ENCODE results near the gene CAMKMT.
A peak's percentile ranks its signal among the peaks of the same experiment; 100 is the strongest.
"Not testable (repeated sequence)": the region's sequence is repeated elsewhere in the genome, so short reads cannot be mapped to it uniquely, and the experiment has no call there.

Gene CAMKMT

GRCh38 chr2:44360749-44361329 lies 908 bp upstream of the CAMKMT start:
- peak in 10 of 56 donors; percentile 21 to 66 (median 44) for DNase-seq

DNA sequence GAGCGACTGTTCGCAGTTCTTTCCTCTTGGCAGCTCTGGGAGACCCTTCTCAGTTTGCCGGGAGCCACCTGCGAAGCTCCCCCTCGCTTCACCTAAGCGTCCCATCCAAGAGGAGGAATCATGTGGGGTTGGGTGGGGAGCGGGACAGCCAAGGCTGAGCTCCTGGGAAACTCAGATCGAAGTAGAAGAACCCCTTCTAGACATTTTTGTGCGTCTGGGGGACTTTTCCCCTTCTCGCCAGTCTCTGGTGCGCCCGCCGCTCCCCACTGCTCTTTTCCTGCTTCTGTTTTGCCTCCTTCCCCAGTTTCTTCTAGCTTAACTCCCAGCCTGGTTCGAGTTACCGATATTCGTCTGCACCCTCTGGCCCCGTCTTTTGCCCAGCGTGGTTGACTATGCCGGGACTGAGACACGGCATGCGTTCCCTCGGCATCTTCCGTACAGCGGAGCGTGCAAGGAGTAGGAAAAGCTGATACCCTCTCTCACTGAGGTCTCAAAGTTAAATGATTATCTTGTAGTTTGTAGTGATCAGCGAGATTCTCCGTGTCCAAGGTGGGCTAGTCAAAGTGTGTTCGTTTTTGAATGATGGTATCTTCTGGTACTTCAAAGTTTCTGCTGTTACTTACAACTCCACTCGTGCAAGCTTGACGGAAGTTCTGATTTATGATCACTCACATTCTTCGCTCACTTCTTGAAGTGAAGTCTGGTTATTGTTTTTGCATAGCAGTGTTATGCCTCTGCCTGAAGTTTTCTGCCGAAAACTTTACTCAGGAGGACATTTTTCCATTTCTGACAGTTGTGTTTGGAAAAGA lies 664 bp downstream of the CAMKMT start:
- DNase-seq = peak in 41 of 56 donors; percentile 14 to 73 (median 46)

GRCh38 chr2:44364604-44365003 lies 2.9 kb downstream of the CAMKMT start:
- no peak for DNase-seq

DNA sequence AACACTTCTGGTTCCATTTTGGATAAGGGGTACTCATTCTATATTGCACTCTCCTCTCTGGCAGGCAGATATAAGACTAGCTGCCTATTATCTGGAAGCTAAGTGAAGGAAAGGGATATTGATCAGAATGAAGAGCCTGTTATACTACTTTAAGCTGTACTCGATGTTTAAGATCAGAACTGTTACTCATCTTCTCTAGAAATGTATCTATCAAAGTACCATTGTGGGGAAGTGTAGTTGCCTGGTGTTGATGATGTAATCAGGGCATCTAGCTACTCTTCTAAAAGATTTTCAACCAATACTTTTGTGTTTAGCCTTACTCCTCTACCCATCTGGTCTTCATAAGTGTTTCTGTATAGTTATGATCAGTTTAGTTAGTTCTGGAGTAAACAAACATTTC lies 5.8 kb downstream of the CAMKMT start:
- DNase-seq = no peak

- no peak for DNase-seq
Observed at GRCh38 chr2:44369392-44369791, 7.6 kb downstream of the CAMKMT start.

DNA sequence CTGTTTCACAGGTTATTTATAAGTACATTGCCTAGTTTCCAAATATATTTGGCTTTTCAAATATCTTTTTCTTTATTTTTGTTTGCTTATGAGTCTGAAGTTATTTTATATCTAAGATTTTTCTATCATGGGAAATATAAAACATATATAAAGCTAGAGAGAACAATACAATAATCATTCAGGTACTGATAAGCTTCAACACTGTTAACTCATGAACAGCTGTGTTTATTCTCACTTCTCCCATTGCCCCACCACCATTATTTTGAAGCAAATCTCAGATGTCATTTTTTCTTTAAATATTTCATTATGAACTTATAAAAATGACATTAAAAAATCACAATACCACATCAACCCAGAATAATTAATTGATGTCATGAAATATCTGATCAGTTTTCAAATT lies 9.7 kb downstream of the CAMKMT start:
- DNase-seq = no peak

- no peak for DNase-seq
Observed at GRCh38 chr2:44372246-44372645, 10.5 kb downstream of the CAMKMT start.

- DNase-seq = no peak
Observed at GRCh38 chr2:44377486-44377885, 15.7 kb downstream of the CAMKMT start.

GRCh38 chr2:44385226-44385625 lies 23.5 kb downstream of the CAMKMT start:
- not testable (repeated sequence) for DNase-seq

GRCh38 chr2:44388877-44389276 lies 27.1 kb downstream of the CAMKMT start:
- no peak for DNase-seq

GRCh38 chr2:44389895-44390294 lies 28.1 kb downstream of the CAMKMT start:
- DNase-seq = no peak

GRCh38 chr2:44392338-44392943 lies 30.7 kb downstream of the CAMKMT start:
- DNase-seq = peak in 20 of 56 donors; percentile 1 to 81 (median 18)

GRCh38 chr2:44397447-44398175 lies 35.9 kb downstream of the CAMKMT start:
- no peak for DNase-seq

DNA sequence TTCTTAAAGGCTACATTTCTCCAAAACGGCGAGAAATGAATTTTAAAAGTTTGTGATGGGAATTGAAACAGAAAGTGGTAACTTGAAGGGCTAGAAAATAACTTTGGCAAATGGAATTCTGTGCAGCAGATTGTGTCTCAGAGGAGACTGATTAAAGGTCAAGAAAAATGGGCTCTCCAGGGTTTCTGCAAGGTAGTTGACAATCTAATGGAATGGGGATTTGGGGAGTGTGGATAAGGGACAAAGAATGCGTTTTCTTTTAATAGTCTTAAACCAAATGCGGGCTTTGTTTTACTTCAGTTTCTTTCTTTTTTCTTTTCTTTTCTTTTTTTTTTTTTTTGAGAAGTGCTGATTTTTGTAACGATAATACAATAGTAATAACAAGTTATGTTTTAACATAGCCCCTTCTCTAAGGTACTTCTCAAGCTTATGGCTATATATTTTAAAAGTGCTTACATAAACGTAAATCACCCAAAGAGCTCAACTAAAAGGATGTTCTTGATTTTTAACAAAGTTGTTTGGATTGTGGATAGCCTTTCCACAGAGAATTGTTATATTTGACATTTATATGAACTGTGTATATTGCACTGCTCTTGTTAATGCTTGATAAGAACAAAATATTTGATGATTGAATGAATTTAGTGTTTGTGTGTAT lies 36.6 kb downstream of the CAMKMT start:
- DNase-seq = no peak

- DNase-seq = no peak
Observed at GRCh38 chr2:44420725-44421124, 59.0 kb downstream of the CAMKMT start.

- DNase-seq = no peak
Observed at GRCh38 chr2:44424211-44424610, 62.5 kb downstream of the CAMKMT start.

GRCh38 chr2:44429034-44429433 lies 67.3 kb downstream of the CAMKMT start:
- no peak for DNase-seq

DNA sequence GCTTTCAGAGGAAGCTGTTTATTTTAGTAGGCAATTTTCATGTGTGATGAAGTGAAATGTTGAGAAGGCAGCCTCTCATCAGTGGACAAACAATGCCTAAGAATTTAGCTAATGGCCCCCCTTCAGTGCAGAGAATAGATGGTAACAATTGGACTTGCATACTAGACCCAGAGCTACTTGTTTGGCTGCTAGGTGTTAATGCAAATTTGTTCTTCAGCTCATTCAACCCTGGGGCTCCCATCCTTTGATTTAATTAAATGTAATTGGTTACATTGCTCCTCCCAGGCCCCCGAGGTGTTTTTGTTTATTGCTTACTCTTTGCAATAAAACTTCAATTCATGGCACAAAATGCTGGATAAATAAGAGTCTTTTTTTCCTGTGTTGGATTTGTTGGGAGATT lies 68.6 kb downstream of the CAMKMT start:
- DNase-seq = no peak

DNA sequence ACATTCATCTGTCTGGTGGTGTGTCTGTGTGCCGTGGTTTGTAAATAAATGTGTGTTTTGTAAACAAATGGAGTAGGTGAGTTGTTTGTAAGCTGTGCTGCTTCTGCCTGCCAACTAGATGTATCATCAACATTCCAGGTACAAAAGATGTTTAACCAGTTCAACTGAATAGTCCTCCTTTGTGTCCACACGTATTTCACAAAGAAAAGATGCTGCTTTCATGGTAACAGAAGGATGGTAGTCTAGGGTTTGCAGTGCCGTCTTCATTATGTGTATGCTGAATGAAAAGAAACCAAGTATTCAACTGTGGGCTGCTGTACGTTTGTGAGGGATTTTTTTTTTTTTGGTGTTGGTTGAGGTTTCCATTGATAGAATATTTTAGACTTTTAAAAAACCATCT lies 72.1 kb downstream of the CAMKMT start:
- no peak for DNase-seq

GRCh38 chr2:44441200-44441599 lies 79.5 kb downstream of the CAMKMT start:
- DNase-seq = no peak

GRCh38 chr2:44442019-44442418 lies 80.3 kb downstream of the CAMKMT start:
- DNase-seq = no peak
